Left hindlimb (tissue), 1 donor: Measurements from ENCODE around the gene UBE2G1.
A peak's percentile ranks its signal among the peaks of the same experiment; 100 is the strongest.
"Not testable (repeated sequence)": the region's sequence is repeated elsewhere in the genome, so short reads cannot be mapped to it uniquely, and the experiment has no call there.

Source experiments
- DNase-seq: peaks from one replicate; pipeline ENCODE4 v3.0.0-alpha.2; 2018

The UBE2G1 gene

DNA sequence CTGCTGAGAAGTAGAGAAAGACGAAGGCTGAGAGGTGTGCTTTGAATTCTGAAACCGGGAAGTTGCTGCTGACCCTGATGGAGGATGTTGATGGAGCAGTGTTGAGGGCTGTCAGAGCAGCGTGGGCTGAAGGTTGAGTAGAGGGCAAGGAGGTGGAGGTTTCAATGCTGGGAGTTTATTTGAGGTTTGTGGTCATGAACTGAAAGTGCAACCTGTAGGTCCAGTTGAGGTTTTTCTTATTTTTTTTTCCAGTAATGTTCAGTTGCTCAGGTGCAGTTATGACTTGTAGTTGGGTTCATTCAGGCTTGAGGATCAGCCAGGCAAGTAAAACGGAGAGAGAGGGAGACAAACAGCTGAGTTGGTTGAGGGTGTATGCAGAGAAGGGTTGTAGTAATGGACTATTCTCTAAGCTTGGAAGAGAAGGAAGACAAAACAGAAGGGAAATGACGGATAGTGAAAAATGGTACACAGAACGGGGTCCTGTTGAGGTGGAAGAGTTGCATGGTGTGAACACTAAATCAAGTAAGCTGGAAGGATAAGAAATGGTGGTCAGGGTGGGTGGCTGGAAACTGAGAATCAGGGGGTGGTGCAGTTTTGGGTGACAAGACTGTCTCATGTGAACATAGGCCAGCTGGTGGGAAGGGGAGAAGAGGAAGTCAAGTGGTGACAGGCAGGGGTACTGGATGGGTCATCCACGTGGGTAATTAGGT, 8.7 kb upstream of the UBE2G1 start:
- no peak for DNase-seq

DNA sequence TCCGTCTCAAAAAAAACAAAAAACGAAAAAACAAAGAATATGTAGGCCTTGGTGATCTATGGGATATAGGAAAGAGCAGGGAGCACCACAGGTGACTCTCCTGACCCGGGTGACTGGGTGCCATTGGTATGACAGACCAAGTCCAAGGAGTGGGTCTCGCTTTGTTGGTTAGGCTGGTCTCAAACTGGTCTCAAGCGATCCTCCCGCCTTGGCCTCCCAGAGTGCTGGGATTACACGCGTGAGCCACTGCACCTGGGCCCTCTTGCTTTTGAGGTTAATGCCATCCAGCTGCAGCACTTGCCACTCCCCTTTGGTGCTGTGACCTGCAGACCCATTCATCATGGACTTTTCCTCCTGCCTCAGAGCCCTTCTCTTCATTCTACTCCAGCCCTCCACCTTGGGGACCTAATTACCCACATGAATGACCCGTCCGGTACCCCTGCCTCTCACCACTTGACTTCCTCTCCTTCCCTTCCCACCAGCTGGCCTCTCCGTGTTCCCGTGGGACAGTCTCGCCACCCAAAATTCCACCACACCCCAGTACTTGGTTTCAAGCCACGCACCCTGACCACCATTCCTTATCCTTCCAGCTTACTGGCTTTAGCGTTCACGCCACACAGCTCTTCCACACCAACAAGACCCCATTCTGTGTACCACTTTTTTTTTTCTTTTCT, 3.2 kb upstream of the UBE2G1 start:
- no peak for DNase-seq

DNA sequence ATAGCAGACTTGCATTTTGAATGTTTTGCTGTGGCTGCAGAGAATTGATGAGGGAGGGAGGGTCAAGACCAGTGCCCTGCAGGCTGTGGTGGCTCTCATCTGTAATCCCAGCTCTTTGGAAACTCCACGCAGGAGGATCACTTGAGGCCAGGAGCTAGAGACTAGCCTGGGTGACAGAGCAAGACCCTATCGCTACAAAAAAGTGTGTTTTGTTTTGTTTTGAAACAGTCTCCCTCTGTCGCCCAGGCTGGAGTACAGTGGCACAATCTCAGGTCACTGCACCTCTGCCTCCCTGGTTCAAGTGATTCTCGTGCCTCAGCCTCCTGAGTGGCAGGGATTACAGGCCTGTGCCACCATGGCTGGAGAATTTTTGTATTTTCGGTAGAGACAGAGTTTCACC, 1.9 kb upstream of the UBE2G1 start:
- no peak for DNase-seq

DNA sequence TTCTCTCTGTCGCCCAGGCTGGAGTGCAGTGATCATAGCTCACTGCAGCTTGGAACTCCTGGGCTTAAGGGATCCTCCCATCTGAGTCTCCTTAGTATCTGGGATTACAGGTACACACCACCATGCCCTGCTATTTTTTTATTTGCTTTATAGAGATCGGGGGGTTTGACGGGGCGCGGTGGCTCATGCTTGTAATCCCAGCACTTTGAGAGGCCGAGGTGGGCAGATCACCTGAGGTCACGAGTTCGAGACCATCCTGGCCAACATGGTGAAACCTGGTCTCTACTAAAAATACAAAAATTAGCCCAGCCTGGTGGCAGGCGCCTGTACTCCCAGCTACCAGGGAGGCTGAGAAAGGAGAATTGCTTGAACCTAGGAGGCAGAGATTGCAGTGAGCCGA, 702 bp upstream of the UBE2G1 start:
- DNase-seq: not testable (repeated sequence)

DNA sequence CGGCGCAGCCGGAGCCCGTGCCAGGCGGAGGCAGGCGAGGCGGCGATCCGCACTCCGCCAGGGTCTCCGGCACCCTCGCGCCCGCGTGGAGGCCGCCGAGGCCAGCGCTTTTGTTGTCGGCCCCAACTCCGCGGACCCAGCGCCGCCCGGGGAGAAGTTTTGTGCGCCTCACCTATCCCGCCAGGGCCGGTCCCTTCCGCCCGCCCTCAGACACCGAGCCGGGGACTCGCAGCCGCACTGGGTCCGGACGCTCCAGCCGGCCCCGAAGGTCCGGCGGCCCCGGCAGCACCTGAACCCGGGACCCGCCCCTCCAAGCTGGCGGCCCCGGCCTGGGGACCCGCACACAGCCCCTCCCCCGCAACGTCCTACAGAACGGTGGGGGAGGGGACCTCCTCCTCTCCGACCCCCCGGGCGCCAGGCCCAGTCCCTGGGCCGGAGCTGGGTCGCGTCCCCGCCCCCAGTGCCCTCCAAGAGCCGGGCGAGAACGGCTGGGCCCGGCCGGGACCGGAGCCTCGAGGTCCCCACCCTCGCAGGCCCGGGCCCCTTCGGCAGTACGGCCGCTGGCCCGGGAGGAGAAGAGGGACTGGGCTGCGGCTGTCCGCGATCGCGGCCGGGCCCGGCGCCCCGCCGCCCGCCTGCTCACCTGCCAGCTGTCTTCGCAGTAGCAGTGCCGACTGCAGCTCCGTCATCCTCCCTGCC, 698 bp downstream of the UBE2G1 start:
- DNase-seq: peak; percentile 56

DNA sequence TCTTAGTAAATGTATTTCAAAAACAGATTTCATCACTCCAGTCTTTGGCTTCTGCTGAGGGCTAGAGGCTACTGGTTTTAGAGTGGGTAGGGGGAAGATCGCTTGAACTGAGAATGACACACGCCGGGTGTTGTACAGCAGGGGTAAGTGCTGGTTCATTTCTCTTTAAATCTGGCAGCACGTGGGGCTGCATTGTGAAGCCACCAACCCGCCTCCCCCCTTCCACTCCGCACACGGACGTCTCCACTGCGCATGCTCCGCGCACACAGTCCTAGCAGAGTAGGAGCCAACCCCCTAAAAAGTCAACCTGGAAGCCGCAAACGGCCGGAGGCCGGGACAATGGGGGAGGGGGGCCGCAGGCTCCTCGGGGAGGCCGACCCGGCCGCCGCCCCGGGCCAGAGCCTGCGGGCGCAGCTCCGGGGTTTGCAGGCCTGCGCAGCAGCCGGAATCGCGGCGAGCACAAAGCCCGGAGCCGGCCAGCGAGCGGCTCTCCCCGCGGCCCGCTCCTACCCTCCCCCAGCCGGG, 1.3 kb downstream of the UBE2G1 start:
- peak; percentile 92 for DNase-seq

DNA sequence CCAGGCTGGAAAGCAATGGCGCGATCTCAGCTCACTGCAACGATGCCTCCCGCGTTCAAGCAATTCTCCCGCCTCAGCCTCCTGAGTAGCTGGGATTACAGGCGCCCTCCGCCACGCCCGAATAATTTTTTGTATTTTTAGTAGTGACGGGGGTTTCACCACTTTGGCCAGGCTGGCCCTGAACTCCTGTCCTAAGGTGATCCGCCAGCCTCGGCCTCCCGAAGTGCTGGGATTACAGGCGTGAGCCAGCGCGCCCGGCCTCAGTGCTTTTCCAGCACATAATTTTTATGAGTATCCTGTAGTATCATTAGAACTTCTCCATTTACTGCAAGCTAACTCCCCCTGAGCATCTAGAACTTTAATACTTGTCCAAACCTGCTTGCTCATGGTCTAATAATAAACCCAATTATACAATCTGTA, 1.8 kb downstream of the UBE2G1 start:
- no peak for DNase-seq

DNA sequence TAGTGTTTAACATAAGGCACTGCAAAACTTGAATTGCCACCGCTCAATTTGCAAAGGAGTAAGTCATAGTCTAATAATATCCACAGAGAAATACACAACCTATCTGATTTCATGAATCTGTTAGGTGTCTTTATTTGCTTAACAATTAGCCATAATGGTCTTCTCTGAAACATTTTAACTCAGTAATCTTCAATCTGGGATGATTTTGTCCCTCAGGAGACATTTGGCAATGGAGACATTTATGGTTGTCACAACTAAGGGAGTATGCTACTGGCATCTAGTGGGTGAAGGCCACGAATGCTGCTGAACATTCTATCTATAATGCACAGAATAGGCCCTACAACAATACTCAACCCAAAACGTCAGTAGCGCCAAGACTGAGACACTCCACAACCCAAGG, 4.3 kb downstream of the UBE2G1 start:
- DNase-seq: no peak

DNA sequence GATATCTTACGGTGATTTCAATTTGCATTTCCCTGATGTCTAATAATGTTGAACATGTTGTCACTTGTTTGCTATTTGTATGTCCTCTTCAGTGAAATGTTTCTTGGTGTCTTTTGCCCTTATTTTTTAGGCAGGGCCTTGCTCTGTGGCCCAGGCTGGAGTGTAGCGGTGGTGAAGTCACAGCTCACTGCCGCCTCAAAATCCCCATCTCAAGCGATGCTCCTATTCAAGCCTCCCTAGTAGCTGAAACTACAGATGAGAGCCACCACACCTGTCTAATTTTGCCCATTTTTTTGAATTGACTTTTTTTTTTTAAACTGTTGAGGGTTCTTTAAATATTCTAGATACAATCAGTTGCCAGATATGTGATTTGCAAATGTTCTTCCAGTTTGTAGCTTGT, 8.3 kb downstream of the UBE2G1 start:
- DNase-seq: no peak

DNA sequence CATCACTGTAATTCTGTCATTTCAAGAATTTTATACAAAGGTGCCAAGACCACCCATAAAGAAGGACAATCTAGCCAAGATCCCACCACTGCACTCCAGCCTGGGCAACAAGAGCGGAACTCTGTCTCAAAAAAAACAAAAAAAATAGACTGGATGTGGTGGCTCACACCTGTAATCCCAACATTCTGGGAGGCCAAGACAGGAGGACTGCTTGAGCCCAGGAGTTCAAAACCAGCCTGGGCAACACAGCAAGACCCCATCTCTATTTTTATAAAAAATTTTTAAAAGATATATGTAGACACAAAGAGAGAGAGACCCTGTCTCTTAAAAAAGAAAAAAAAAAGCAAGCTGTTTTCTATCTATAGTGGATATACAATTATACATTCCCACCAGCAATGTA, 8.8 kb downstream of the UBE2G1 start:
- no peak for DNase-seq

DNA sequence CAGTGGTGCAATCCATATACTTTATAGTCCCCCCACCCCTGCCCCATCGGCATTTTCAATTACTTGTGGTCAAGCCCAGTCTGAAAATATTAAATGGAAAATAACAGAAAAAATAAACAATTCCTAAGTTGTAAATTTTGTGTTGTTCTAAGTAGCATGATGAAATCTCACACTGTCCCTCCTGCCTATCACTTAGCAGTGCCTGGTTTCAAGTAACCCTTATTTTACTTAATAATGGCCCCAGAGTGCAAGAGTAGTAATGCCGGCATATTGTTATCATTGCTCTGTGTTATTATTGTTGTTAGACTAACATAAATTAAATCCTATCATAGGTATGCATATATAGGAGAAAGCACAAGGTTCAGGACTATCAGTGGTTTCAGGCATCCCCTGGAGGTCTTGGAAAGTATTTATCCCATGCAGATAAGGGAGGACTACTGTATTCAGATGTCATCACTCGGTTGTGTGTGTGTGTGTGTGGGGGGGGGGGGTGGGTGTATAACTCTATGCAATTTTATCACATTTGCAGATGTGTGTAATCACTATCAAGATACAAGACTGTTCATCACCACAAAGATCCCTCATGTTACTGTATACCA, 9.3 kb downstream of the UBE2G1 start:
- no peak for DNase-seq

DNA sequence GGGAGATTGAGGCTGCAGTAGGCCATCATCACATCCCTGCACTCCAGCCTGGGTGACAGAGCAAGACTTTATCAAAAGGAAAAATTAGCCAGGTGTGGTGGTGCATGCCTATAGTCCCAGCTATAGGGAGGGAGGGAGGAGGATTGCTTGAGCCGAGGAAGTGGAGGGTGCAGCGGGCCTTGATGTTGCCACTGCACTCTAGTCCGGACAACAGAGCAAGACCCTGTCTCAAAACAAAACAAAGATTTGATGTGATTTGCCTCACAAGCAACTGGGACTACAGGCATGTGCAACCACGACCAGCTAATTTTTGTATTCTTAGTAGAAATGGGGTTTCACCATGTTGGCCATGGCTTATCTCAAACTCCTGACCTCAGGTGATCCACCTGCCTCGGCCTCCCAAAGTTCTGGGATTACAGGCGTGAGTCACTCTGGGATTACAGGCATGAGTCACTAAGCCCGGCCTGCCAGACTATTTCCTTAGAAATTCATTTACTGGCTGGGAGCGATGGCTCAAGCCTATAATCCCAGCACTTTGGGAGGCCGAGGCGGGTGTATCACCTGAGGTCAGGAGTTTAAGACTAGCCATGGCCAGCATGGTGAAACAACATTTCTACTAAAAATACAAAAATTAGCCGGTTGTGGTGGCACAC, 11.5 kb downstream of the UBE2G1 start:
- DNase-seq: no peak

DNA sequence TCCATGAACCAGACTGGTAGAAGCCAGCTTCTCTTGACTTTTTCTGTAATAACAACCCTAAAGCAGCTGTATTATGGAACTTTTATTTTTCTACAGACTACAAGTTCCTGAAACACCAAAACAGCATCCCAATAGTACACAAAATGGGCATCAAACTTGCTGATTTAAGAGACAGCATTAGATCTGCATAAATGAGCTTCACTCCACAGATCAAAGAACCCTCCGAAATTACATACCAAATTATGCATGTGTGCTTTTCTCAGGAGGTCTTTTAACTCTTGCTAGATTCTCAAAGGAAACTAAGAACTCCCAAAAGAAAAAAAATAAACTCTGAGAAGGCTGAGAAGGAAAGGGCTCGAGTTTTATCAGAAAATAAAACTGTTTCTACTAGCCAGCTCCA, 12.3 kb downstream of the UBE2G1 start:
- no peak for DNase-seq

DNA sequence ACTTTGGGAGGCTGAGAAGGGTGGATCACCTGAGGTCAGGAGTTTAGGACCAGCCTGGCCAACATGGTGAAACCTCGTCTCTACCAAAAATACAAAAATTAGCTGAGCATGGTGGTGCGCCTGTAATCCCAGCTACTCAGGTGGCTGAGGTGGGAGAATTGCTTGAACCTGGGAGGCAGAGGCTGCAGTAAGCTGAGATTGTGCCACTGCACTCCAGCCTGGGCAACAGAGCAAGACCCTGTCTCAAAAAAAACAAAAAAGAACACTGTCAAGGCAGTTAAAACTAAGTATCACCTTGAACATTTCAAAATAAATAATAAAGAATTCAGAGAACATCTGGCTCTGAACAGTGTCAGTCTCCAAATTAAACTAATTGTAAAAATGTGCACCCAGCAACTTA, 16.3 kb downstream of the UBE2G1 start:
- DNase-seq: not testable (repeated sequence)

DNA sequence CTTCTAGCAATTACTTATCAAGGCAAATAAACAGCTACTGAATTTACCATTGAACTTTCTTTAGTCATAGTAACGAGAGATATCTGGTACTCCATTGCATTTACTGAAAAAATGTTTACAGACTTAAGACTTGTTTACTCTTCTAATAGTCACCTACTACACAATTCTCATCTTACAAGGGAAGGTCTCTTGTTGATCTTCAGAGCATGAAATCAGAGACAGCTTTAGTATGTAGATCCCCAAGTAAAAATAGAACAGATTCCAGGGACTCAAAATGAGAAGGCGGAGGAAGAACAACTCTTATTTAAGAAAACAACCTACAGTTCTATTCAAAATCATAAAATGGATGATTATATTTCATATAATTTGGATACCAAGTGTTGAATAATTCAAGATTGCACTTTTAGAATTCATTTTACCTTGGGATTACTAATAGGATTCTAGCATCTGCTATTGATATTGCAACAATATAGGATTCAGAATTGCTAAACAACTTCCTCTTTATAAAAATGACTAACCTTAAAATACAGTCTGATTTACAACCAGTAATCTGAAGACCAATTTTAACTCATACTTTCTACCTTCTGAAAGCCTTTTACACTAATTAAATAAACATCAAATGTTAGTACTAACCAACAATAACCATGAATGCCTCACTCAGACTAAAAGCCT, 20.8 kb downstream of the UBE2G1 start:
- DNase-seq: no peak

DNA sequence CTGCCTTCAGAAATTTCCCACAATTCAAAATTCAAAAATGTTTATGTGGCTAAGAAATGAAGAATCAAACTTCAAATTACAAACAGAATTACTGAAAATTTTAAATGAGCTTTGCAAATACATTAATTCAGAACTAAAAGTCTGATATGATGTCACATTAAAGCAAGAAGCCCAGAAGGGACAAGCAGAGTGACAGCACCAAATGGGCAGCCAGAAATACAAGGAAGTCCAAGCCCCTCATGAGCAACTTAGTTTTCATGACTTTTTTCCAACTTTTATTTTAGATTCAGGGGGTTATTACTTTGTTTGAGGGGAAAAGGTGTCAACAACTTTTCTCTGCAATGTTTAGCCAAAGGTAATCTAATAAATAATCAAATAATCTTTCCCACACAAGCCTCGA, 21.5 kb downstream of the UBE2G1 start:
- no peak for DNase-seq

DNA sequence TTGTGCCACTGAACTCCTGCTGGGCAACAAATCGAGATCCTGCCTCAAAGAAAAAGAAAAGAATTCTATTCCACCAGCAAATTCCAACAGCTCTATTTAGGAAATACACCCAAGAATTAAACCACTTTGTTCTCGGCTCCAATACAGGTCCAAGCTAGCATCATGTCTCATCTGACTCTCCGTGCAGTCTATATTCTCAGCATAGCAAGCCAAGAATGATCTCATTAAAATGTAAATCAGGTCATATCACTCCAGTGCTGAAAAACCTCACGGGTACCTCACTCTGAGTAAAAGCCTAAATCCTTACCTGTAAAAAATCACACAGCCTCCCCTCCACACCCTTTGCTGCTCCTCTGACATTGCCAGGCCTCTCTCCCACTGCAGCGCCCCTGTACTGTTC, 23.9 kb downstream of the UBE2G1 start:
- no peak for DNase-seq

DNA sequence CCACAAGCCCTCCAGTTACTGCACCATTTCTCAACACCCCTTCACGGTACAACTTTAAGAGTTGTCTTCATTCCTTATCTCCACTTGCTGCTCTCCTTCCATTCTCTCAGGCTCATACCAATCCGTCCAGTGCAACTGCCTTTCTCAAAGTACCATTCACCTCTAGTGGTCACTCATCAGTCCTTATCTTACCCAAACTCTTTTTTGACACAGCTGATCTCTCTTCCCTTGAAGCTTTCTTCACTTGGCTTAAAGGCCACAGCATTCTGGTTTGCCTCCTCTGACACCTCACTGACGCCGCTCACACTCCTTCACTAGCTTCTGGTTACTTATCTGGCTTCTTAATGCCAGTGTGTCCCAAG, 24.9 kb downstream of the UBE2G1 start:
- DNase-seq: no peak

DNA sequence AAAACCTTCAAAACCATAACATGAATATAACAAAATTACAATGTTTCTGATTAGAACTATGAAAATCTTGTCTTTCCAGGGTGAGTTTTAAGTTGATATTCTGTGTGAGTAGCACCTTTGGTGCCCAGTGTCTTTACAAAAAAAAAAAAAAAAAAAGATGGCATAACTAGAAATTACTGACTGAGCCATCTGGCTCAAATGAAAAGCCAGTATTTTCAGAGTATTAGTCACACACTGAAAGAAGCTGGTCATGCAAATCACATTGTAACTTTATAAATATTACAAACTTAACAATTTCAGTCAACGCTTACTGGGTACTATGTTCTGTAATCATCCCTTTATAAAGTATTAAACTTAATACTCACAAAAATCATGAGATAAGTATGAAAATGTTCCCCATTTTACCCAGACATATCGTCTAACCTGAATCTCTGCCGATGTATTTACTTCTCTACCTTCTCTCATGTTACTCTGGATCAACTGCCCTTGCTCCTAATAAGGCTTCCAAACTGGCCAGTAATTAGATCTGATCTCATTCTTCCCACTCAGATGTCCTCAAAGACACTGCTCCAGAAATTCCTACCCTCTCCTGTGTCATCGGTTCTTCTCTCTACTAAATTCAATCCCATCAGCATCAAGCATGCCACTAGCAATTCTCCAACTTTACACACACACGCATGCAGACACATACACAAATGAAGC, 25.4 kb downstream of the UBE2G1 start:
- no peak for DNase-seq

DNA sequence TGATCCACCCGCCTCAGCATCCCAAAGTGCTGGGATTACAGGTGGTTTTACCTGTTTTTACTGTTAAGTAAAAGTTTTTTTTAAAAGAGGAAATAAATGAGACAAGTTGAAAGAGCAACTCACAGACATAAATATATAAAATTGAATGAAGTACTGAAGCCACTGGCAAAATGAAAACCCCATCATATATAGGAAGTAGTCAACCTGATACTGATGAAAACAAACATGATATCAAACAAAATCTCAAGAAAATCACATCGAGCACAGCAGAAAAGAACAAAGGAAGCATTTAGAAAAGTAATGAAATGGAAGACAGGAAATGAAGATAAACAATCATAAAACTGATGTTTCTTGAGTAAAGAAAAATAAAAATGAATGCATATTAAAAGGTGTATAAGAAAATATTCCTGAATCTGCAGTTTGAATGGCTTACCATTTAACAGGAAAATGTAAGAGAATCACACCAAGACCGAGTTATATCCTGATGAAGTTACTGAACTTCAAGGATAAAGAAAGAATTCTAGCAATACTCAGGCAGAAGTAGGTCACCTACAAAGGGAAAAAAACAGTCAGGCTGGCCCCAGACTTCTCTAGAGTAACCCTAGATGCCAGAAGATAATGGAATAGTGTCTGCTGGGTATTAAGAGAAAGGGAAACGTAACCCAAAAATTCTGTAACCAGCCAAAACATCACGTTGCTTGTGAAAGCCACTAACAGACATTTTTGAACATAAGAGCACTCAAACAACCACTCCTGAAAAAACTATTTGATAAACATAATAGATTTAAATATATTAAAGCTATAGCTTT, 31.5 kb downstream of the UBE2G1 start:
- no peak for DNase-seq

DNA sequence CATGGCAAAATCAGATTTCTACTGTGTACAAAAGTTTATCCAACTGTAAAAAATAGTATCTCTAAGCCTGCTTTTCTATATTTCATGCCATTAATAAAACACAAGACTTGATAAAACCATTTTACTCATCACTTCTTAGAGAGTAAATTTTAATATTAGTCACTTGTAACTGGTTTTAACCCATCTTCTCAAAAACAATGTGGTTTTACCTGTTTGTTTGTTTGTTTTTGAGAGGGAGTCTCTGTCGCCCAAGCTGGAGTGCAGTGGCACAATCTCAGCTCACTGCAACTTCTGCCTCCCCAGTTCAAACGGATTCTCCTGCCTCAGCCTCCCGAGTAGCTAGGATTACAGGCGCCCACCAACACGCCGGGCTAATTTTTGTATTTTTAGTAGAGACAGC, 32.1 kb downstream of the UBE2G1 start:
- no peak for DNase-seq
